SU-DHL-6 (cell line): ENCODE data around the gene C2CD3.

Experiments
- CTCF ChIP-seq: fragments of 200-600 bp; sonication (generic); IDR thresholded peaks from one replicate; pipeline ENCODE4 v1.5.1; 2017; ENCODE audit warnings: antibody characterized with exemption, mild to moderate bottlenecking, low read length, moderate library complexity; ENCODE audit not compliant: insufficient read depth, poor library complexity, severe bottlenecking
- EZH2phosphoT487 ChIP-seq: fragments of 200-600 bp; sonication (generic), shearing (Covaris generic); conservative IDR thresholded peaks from 2 replicates; pipeline ENCODE4 v1.6.1; 2018; ENCODE audit warnings: mild to moderate bottlenecking, antibody characterized with exemption, low read length, moderate library complexity, mixed read lengths

DNA sequence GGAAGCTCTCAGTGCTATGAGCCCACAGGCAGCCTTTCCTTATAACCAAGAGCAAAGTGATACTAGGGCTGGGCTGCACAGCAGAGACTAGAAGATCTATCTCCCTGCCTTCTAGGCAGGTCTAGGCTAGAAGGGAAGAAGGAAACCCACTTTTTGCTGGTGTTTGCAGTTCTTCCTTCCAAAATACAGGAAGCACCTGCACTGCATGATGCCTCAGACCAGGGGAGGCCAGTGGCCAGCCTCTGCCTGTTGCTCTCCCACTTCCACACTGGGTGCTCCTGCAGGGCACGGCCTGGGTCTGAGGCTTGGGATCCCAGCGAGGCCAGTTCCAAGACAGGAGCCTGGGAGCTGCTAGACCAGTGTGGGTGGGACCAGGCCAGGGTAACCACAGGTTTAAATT, 155.9 kb downstream of the C2CD3 start:
- TF ChIP-seq CTCF (no peak), EZH2phosphoT487 (no peak)
